Activated CD4-positive, alpha-beta T cell treated with anti-CD3 and anti-CD28 coated beads, Interleukin-2, amount 50 U/mL, for 16 hours (primary cell): ENCODE measurements around the gene CACNA2D3.
"Not testable (repeated sequence)": the region's sequence is repeated elsewhere in the genome, so short reads cannot be mapped to it uniquely, and the experiment has no call there.

Source experiments
- DNase-seq: peaks from one replicate; pipeline ENCODE4 v3.0.0-alpha.2; 2020

Gene CACNA2D3

GRCh38 chr3:54951405-54951804 is 829.1 kb downstream of the CACNA2D3 start:
- DNase-seq: no peak

- DNase-seq: no peak
These were observed 831.7 kb downstream of the CACNA2D3 start for GRCh38 chr3:54954022-54954421.

DNA sequence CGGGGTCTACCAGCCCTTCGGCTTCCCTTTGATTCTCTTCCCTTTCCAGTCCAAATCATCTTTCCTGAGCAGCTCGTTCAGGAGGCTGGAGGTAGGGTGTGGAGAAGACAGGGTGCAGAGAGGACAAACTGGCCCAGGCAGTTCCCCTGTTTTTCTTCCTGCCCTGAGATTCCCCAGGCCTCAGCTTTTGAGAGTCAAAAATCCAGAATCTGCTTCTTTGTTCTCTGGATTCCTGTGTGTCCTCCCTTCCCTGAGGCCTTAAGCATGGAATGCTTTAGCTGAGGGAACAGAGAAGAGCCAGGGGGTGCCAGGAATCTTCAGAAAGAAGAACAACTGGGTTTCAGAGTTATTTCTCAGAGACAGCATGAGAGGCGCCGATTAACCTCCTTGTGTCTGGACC is 832.2 kb downstream of the CACNA2D3 start:
- no peak for DNase-seq

DNA sequence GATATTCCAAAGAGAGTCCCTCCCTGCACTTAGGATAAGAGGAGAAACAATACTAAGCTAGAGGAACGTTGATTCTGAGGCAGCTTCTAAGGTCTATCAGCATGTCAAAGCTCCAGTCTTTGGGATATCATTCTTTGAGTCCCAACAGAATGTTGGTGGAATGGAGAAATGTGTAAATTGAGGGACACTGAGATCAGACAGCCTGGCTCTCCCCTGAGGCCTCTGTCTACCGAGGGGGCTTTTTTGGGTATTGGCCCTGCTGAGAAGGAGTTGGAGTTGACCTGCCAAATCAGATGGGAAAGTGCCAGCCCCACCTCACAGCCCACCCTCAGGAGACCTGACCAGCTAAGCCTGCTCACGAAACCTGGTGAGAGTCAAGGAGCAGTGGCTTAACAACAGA is 833.1 kb downstream of the CACNA2D3 start:
- no peak for DNase-seq

- DNase-seq: no peak
These were observed 833.6 kb downstream of the CACNA2D3 start for GRCh38 chr3:54955941-54956340.

DNA sequence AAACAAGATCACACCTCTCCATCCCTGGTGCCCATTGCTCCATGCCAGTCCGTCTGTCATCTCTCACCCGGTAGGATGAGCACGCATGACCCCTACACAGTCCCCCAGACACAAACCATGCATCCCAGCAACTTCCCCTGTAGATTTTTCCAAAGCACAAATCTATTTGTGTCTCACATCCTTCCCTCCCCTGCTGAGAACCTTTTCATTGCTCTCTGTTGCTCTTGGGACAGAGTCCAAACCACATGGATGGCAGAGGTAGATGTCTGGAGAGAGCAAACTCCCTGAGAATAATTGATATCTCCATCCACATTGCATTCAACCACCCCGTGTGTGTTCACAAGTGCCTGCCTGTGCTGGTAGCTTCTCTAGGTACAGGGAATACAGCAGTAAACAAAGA is 835.4 kb downstream of the CACNA2D3 start:
- DNase-seq: no peak

- no peak for DNase-seq
These were observed 837.7 kb downstream of the CACNA2D3 start for GRCh38 chr3:54960082-54960481.

GRCh38 chr3:54960701-54961100 is 838.3 kb downstream of the CACNA2D3 start:
- no peak for DNase-seq

DNA sequence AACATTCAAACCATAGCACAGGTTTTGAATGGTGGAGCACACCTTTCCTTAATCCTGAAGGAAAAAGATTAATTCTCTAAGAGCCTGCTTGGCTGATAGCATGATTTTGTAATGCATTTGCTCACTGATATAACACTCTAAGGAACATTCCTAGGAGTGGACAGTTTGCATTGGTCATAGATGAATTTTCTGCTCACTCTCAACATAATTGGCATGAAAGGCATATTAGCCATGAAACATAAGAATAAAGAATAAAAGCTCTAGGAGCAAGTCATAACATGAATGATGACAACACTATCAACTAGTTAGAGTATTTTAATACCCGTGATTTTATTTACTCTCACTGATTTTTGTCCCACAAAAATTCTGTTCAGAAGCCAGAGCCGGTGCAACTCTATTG is 839.8 kb downstream of the CACNA2D3 start:
- DNase-seq: no peak

DNA sequence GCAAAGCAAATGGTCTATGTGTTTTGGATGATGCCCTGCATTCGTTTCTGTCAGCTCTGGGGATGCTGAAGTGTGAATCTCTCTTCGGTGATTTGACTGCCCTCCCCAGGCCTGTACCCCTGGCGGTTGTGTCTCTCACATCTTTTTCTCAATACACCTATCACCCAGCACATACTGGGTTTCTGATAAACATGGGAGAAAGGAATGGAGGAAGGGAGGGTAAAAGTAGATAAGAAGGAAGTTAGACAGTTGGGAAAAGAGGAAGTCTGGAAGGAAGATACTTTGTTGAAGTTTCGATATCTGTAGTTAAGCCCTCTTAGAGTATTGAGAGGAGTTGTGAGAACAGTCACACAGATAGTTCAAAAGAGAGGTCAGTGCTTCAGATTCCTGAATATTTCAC is 841.3 kb downstream of the CACNA2D3 start:
- DNase-seq: no peak

DNA sequence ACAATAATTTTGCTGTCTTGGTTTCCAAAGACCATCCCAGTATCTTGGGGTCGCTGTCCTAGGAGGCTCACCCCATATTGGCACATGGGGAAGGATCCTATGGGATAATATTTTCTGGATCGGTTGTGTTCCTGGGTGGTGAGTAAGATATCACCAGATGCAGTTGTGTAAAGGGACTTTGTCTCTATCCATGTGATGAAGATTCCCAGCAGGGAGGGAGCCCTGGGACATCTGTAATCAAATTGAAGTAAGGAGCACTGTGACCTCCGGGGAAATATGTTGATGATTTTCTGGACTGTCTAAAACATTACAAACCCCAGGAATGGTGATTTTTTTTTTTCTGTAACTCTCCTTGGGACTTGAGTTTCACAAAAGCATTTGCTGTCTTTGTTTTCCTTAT is 841.7 kb downstream of the CACNA2D3 start:
- DNase-seq: no peak

DNA sequence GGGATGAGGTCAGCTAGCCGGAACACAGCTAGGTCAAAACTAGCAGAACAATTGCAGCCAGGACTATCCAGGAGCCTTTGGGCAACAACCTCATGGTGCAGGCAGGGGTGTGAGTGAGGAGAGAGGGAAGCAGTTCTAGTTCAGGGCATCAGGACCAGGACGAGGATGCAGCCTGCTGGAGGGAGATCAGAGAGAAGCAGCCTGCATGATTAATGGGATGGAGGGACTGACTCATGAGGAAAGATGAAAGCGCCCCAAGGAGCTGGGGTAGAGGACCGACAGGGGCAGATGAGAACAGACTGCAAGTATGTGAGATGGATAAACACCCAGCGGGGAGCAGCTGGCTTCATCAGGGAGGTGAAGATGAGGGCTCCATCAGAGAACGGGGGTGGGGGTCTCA is 843.4 kb downstream of the CACNA2D3 start:
- DNase-seq: no peak

- no peak for DNase-seq
These were observed 844.6 kb downstream of the CACNA2D3 start for GRCh38 chr3:54966979-54967378.

GRCh38 chr3:54967731-54968161 is 845.4 kb downstream of the CACNA2D3 start:
- no peak for DNase-seq

GRCh38 chr3:54968546-54969172 is 846.3 kb downstream of the CACNA2D3 start:
- no peak for DNase-seq

- DNase-seq: no peak
These were observed 847.3 kb downstream of the CACNA2D3 start for GRCh38 chr3:54969652-54970051.

GRCh38 chr3:54970895-54971294 is 848.5 kb downstream of the CACNA2D3 start:
- DNase-seq: no peak

- DNase-seq: no peak
These were observed 855.1 kb downstream of the CACNA2D3 start for GRCh38 chr3:54977439-54977838.

GRCh38 chr3:54977946-54978345 is 855.6 kb downstream of the CACNA2D3 start:
- not testable (repeated sequence) for DNase-seq

DNA sequence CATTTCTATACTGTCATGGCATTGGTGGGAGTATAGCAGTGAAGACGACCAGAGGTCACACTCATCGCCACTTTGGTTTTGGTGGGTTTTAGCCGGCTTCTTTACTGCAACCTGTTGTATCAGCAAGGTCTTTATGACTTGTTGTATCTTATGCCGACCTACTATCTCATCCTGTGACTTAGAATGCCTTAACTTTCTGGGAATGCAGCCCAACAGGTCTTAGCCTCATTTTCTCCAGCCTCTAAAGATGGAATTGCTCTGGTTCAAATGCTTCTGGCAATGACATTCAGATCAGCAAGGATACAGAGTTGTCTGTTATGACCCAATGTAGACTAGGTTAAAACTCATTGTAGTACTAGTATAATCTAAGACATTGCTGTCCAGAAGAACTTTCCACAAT is 860.5 kb downstream of the CACNA2D3 start:
- DNase-seq: no peak

GRCh38 chr3:54983266-54984099 is 861.1 kb downstream of the CACNA2D3 start:
- DNase-seq: no peak

DNA sequence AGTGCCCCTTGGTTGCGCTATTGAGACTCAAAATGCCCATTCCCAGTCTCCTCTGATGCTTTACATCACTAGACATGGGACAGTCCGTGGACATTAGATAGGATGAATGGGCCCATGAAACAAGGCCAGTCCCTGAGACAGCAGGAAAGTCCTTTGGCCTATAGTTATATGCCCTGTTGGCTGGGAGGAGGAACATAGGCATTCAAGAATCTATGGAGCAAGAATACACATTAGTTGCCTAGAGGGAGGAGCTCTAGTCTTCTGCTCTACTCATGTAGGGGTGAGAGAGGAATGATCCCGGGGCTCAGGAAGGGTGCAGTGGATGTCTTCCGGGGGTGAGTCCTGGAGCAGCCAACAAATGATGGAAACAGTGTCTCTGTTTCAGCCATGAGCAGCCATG is 863.5 kb downstream of the CACNA2D3 start:
- DNase-seq: no peak

GRCh38 chr3:54986294-54986693 is 863.9 kb downstream of the CACNA2D3 start:
- DNase-seq: no peak

GRCh38 chr3:54987719-54988118 is 865.4 kb downstream of the CACNA2D3 start:
- DNase-seq: no peak
